ENCODE measurements around the gene JPH2.

- TF ChIP-seq CTCF (IDR thresholded peaks at IDR 0.05) (no peak), ZFX (IDR thresholded peaks at IDR 0.05; ENCODE audit: borderline replicate concordance) (no peak)
Observed at GRCh38 chr20:44146272-44146671, 40.7 kb downstream of the JPH2 start.

Measured in 22Rv1 (cell line).